Neural cell (in vitro differentiated cells): ENCODE data around the gene PNLIPRP2.

ENCODE experiments used
- EZH2 ChIP-seq: fragments of 200-600, 300-800 bp; shearing (Covaris generic), sonication (generic); IDR thresholded peaks from 2 replicates; pipeline ENCODE4 v1.6.1; 2014; ENCODE audit warnings: antibody characterized with exemption, low read length, borderline replicate concordance, mild to moderate bottlenecking; ENCODE audit not compliant: insufficient read depth, poor library complexity, severe bottlenecking
- MXI1 ChIP-seq: fragments of 450-650 bp; conservative IDR thresholded peaks from 2 replicates; pipeline ENCODE4 v1.6.1; 2014; ENCODE audit warnings: antibody characterized with exemption, mild to moderate bottlenecking; ENCODE audit not compliant: poor library complexity, severe bottlenecking
- POLR2AphosphoS5 ChIP-seq: IDR thresholded peaks from 2 replicates; pipeline ENCODE4 v1.6.1; 2012
- RAD21 ChIP-seq: fragments of 450-650 bp; conservative IDR thresholded peaks from 2 replicates; pipeline ENCODE4 v1.6.1; 2014; ENCODE audit warnings: antibody characterized with exemption, mild to moderate bottlenecking, moderate library complexity
- SMC3 ChIP-seq: fragments of 450-650 bp; conservative IDR thresholded peaks from 2 replicates; pipeline ENCODE4 v1.6.1; 2014; ENCODE audit warnings: antibody characterized with exemption, mild to moderate bottlenecking, moderate library complexity; ENCODE audit not compliant: poor library complexity
- TAF1 ChIP-seq: IDR thresholded peaks from 2 replicates; pipeline ENCODE4 v1.6.1; 2012; ENCODE audit warnings: low read depth
- TF ChIP-seq, protein P1 (sequence below): fragments of 450-650 bp; IDR thresholded peaks from 2 replicates; pipeline ENCODE4 v1.5.1; 2014; ENCODE audit warnings: antibody characterized with exemption, mild to moderate bottlenecking, moderate library complexity; ENCODE audit not compliant: poor library complexity, severe bottlenecking
- TF ChIP-seq, protein P2 (sequence below): IDR thresholded peaks from 2 replicates; pipeline ENCODE4 v1.6.1; 2012; ENCODE audit warnings: borderline replicate concordance

DNA sequence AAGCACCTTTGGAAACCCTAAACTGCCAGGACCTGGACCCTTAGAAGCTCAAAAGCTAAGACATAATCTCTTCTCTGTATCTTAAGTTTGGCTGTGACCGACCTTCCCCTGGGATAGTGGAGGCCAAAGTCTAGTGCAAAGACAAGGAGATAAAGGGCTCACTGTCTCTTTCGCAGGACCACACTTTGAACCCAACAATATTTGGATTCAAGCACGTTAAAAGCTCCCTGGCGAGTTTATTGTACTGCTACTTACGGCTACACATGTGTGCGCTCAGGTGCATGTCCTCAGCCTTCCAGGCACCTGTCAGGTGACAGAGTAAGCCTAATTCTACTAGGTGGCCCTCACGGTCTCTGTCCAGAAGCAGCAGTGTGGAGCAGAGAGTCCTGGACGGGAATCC is 55.9 kb downstream of the PNLIPRP2 start:
- TF ChIP-seq, protein P1, sequence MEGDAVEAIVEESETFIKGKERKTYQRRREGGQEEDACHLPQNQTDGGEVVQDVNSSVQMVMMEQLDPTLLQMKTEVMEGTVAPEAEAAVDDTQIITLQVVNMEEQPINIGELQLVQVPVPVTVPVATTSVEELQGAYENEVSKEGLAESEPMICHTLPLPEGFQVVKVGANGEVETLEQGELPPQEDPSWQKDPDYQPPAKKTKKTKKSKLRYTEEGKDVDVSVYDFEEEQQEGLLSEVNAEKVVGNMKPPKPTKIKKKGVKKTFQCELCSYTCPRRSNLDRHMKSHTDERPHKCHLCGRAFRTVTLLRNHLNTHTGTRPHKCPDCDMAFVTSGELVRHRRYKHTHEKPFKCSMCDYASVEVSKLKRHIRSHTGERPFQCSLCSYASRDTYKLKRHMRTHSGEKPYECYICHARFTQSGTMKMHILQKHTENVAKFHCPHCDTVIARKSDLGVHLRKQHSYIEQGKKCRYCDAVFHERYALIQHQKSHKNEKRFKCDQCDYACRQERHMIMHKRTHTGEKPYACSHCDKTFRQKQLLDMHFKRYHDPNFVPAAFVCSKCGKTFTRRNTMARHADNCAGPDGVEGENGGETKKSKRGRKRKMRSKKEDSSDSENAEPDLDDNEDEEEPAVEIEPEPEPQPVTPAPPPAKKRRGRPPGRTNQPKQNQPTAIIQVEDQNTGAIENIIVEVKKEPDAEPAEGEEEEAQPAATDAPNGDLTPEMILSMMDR: no peak
- TF ChIP-seq, protein P2, sequence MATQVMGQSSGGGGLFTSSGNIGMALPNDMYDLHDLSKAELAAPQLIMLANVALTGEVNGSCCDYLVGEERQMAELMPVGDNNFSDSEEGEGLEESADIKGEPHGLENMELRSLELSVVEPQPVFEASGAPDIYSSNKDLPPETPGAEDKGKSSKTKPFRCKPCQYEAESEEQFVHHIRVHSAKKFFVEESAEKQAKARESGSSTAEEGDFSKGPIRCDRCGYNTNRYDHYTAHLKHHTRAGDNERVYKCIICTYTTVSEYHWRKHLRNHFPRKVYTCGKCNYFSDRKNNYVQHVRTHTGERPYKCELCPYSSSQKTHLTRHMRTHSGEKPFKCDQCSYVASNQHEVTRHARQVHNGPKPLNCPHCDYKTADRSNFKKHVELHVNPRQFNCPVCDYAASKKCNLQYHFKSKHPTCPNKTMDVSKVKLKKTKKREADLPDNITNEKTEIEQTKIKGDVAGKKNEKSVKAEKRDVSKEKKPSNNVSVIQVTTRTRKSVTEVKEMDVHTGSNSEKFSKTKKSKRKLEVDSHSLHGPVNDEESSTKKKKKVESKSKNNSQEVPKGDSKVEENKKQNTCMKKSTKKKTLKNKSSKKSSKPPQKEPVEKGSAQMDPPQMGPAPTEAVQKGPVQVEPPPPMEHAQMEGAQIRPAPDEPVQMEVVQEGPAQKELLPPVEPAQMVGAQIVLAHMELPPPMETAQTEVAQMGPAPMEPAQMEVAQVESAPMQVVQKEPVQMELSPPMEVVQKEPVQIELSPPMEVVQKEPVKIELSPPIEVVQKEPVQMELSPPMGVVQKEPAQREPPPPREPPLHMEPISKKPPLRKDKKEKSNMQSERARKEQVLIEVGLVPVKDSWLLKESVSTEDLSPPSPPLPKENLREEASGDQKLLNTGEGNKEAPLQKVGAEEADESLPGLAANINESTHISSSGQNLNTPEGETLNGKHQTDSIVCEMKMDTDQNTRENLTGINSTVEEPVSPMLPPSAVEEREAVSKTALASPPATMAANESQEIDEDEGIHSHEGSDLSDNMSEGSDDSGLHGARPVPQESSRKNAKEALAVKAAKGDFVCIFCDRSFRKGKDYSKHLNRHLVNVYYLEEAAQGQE: no peak
- no peak for TF ChIP-seq POLR2AphosphoS5
- TF ChIP-seq MXI1: no peak
- TF ChIP-seq EZH2: no peak
- TF ChIP-seq TAF1: no peak
- TF ChIP-seq SMC3: no peak
- TF ChIP-seq RAD21: no peak
